ENCODE data around the gene GMPR.

DNA sequence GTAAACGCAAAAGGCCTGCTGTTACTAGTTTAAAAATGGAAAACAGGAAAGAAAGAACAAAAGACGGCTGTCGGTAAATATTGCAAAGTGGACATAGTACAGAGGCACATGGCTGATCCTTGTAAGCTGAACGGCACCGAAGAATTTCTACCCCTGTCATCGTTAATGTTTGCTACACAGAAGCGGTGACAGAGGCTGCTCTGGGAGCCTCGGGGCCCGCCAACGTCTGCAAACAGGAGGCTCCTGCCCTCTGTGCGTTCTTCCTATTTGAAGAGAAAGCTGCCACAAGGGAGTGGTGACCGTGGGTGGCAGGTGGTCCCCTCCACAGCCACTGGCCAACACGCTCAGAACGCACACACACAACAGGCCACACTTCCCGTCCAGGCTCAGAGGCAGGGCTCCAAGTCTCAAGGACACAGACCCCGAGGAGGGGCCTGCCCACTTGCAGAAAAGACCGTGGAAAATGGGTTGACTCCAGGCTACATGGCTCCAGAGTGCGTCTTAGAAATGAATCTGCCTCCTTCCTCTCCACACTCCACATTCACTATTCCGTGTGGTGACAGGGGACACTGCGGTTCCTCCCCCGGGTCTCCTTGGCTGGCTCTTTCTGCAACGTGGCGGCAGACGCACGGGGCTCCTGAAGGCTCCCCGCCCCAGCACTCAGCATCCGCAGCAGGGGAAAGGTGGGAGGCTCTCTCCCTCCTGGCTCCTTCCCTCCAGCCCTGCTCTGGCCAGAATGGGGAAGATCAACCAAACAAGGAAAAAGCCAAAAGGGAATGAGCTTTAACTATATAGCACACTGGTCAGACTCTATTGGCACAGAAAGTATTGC is 64.5 kb downstream of the GMPR start:
- TF ChIP-seq, protein P1, sequence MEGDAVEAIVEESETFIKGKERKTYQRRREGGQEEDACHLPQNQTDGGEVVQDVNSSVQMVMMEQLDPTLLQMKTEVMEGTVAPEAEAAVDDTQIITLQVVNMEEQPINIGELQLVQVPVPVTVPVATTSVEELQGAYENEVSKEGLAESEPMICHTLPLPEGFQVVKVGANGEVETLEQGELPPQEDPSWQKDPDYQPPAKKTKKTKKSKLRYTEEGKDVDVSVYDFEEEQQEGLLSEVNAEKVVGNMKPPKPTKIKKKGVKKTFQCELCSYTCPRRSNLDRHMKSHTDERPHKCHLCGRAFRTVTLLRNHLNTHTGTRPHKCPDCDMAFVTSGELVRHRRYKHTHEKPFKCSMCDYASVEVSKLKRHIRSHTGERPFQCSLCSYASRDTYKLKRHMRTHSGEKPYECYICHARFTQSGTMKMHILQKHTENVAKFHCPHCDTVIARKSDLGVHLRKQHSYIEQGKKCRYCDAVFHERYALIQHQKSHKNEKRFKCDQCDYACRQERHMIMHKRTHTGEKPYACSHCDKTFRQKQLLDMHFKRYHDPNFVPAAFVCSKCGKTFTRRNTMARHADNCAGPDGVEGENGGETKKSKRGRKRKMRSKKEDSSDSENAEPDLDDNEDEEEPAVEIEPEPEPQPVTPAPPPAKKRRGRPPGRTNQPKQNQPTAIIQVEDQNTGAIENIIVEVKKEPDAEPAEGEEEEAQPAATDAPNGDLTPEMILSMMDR (IDR thresholded peaks at IDR 0.05): no peak
- TF ChIP-seq POLR2A (IDR thresholded peaks at IDR 0.05): no peak

All from adrenal gland (tissue), 5 donors.